Lung (tissue), 12 donors: ENCODE data around the gene SAMD8. TPM values are rescaled to one million over a fixed set of nuclear protein-coding genes. Genes with fewer than 3 reads are reported as not detected.
"Not testable (repeated sequence)": the region's sequence is repeated elsewhere in the genome, so short reads cannot be mapped to it uniquely, and the experiment has no call there.

ENCODE experiments used
- ATAC-seq: fragments of 200-7000 bp; cut with Tn5 transposase; one replicate; pipeline ENCODE4 v1.9.1; 2020; ENCODE audit warnings: moderate number of reproducible peaks; ENCODE audit not compliant: insufficient read depth, low FRiP score
- DNase-seq, 3 donors: peaks; one replicate each; pipeline ENCODE4 v3.0.0-alpha.2; 2013 to 2017
- H3K27ac ChIP-seq, 2 donors: one replicate each; pipeline ENCODE4 v1.5.1; 2013; ENCODE audit warnings: mild to moderate bottlenecking in 2 of 2, moderate library complexity in 2 of 2, control low read depth in 1 of 2, inconsistent platforms in 1 of 2, low read depth in 1 of 2, low read length in 1 of 2
- H3K27me3 ChIP-seq, 3 donors: one replicate each; pipeline ENCODE4 v1.5.1; 2013; ENCODE audit warnings: low read length in 2 of 3; ENCODE audit not compliant: control insufficient read depth in 3 of 3, insufficient read depth in 3 of 3
- H3K36me3 ChIP-seq, 4 donors: one replicate each; pipeline ENCODE4 v1.5.1; 2013; ENCODE audit warnings: low read length in 4 of 4, mild to moderate bottlenecking in 1 of 4, moderate library complexity in 1 of 4; ENCODE audit not compliant: control insufficient read depth in 4 of 4, insufficient read depth in 4 of 4
- H3K4me1 ChIP-seq, 5 donors: one replicate each; pipeline ENCODE4 v1.5.1; 2013; ENCODE audit warnings: low read length in 5 of 5, mild to moderate bottlenecking in 2 of 5, moderate library complexity in 1 of 5; ENCODE audit not compliant: control insufficient read depth in 5 of 5, insufficient read depth in 5 of 5
- H3K4me3 ChIP-seq: one replicate; pipeline ENCODE4 v1.5.1; 2013; ENCODE audit warnings: mild to moderate bottlenecking, control low read depth, moderate library complexity
- H3K9ac ChIP-seq, 2 donors: one replicate each; pipeline ENCODE4 v1.5.1; 2013; ENCODE audit warnings: low read length in 2 of 2, control low read depth in 1 of 2; ENCODE audit not compliant: insufficient read depth in 1 of 2
- H3K9me3 ChIP-seq, 4 donors: one replicate each; pipeline ENCODE4 v1.5.1; 2013; ENCODE audit warnings: low read length in 3 of 4, mild to moderate bottlenecking in 1 of 4, moderate library complexity in 1 of 4; ENCODE audit not compliant: control insufficient read depth in 4 of 4, insufficient read depth in 3 of 4
- WGBS, 2 donors: extraction: QIAGEN DNeasy Blood & Tissue Kit; methylation state at CpG; one replicate each; pipeline ENCODE4 v1.1.7; 2013; 5-methylcytosine and 5-hydroxymethylcytosine counted together
- polyA plus RNA-seq, 2 donors: library from polyadenylated mRNA; stranded (reverse); fragments of 200-250 nt; gene quantifications; one replicate each; pipeline ENCODE4 v1.2.1, GENCODE V29; 2013
- total RNA-seq, 2 donors: library from RNA; depleted of rRNA in 1 of 2; stranded (reverse); fragments of >200 nt in 1 of 2; gene quantifications; one replicate each; pipeline ENCODE4 v1.2.1, GENCODE V29; 2014 to 2021
- TF ChIP-seq, protein P1 (sequence below): IDR thresholded peaks from 2 replicates; pipeline ENCODE4 v1.5.1; 2012; ENCODE audit warnings: mild to moderate bottlenecking; ENCODE audit errors: control extremely low read depth, extremely low read depth
- donor health status: control.
- donor health status: control.
- donor health status: Bipolar disorder and iron deficiency.
- donor health status: healthy.
- donor health status: DM: yes; HTN: yes; CAD: no.

The SAMD8 gene
- total and polyA plus RNA-seq, 4 donors: 5.5 to 29.0 (median 11.3) TPM

GRCh38 chr10:75127471-75127870 lies 16.0 kb downstream of the SAMD8 start:
- TF ChIP-seq, protein P1, sequence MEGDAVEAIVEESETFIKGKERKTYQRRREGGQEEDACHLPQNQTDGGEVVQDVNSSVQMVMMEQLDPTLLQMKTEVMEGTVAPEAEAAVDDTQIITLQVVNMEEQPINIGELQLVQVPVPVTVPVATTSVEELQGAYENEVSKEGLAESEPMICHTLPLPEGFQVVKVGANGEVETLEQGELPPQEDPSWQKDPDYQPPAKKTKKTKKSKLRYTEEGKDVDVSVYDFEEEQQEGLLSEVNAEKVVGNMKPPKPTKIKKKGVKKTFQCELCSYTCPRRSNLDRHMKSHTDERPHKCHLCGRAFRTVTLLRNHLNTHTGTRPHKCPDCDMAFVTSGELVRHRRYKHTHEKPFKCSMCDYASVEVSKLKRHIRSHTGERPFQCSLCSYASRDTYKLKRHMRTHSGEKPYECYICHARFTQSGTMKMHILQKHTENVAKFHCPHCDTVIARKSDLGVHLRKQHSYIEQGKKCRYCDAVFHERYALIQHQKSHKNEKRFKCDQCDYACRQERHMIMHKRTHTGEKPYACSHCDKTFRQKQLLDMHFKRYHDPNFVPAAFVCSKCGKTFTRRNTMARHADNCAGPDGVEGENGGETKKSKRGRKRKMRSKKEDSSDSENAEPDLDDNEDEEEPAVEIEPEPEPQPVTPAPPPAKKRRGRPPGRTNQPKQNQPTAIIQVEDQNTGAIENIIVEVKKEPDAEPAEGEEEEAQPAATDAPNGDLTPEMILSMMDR: no peak
- 25 to 32% methylated on average over 2 of the region's 2 CpGs for WGBS, 2 donors
- ATAC-seq (no peak), DNase-seq (no peak)
- Histone ChIP-seq H3K4me3 (no peak overlapping the region), H3K9ac (no peak overlapping the region), H3K4me1 (peaks cover 0 to 14% (median 0%) of the 10 kb centered on the region in 5 donors), H3K27ac (no peak overlapping the region), H3K36me3 (peaks cover 0 to 3% (median 3%) of the 10 kb centered on the region in 4 donors), H3K27me3 (no peaks in the 10 kb centered on the region), H3K9me3 (no peaks in the 10 kb centered on the region)

- not testable (repeated sequence) for H3K36me3 ChIP-seq, H3K27me3 ChIP-seq, ATAC-seq, H3K9ac ChIP-seq, H3K27ac ChIP-seq, H3K4me3 ChIP-seq, H3K9me3 ChIP-seq, DNase-seq
- 77 to 94% methylated on average over 1 of the region's 1 CpG for WGBS, 2 donors
- peaks cover 0 to 13% (median 0%) of the 10 kb centered on the region in 5 donors for H3K4me1 ChIP-seq
These were observed 17.5 kb downstream of the SAMD8 start for GRCh38 chr10:75128985-75129384.

DNA sequence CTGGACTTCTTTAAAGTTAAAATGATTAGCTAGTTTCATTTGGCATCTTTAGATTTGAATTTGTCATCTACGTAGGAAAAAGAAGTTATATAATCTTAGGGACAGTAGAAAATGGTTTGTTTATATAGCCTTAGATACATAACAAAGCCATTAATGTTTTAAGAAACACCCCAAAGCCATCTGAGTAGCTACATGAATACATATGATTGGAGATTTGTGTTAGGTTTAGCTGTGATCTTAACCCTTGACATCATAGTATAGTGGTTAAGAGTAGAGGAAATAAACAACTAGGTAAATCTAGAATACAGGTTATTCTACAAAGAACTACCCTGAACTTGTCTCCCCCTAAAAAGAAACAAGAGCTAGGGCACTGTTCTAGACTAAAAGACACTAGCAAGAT lies 18.1 kb downstream of the SAMD8 start:
- Histone ChIP-seq H3K27ac (no peak overlapping the region), H3K27me3 (no peaks in the 10 kb centered on the region), H3K4me3 (no peak overlapping the region), H3K9me3 (no peaks in the 10 kb centered on the region), H3K9ac (no peak overlapping the region), H3K36me3 (peaks cover 0 to 3% (median 0%) of the 10 kb centered on the region in 4 donors), H3K4me1 (peaks cover 0 to 13% (median 0%) of the 10 kb centered on the region in 5 donors)
- DNase-seq (no peak), ATAC-seq (no peak)
- TF ChIP-seq, protein P1: no peak
- WGBS, 2 donors: 66 to 73% methylated on average over 1 of the region's 1 CpG

DNA sequence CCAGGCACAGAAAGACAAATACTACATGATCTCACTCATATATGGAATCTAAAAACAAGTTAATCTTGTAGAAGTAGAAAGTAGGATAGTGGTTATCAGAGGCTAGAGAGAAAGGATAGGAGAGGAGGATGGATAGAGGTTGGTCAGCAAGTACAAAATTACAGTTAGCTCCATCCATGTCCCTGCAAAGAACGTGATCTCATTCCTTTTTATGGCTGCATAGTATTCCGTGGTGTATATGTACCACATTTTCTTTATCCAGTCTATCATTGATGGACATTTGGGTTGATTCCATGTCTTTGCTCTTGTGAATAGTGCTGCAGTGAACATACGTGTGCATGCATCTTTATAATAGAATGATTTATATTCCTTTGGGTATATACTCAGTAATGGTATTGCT lies 22.2 kb downstream of the SAMD8 start:
- H3K27ac ChIP-seq, ATAC-seq, H3K9ac ChIP-seq, H3K36me3 ChIP-seq, H3K27me3 ChIP-seq, H3K4me3 ChIP-seq, DNase-seq, H3K9me3 ChIP-seq: not testable (repeated sequence)
- peaks cover 0 to 15% (median 2%) of the 10 kb centered on the region in 5 donors for H3K4me1 ChIP-seq
- 83 to 88% methylated on average over 3 of the region's 3 CpGs for WGBS, 2 donors
